ENCODE measurements around the gene IGFBP5. TPM values are rescaled to one million over a fixed set of nuclear protein-coding genes. Genes with fewer than 3 reads are reported as not detected.

IGFBP5 gene
- total RNA-seq, 1 donor from 2014 or later, result 61.9 TPM

- no peak for TF ChIP-seq CTCF (conservative IDR thresholded peaks at IDR 0.05; ENCODE audit: low read depth, low read length)
- H3K4me3 ChIP-seq (ENCODE audit: low read depth, low read length), result no peak overlapping the region
- no peak for DNase-seq (ENCODE audit: low read depth)
Observed at GRCh38 chr2:216646116-216646515, 49.2 kb downstream of the IGFBP5 start.

GRCh38 chr2:216645636-216645950 is 49.8 kb downstream of the IGFBP5 start:
- no peak for DNase-seq (ENCODE audit: low read depth)
- H3K4me3 ChIP-seq (ENCODE audit: low read depth, low read length), result no peak overlapping the region
- TF ChIP-seq CTCF (conservative IDR thresholded peaks at IDR 0.05; ENCODE audit: low read depth, low read length), result no peak

GRCh38 chr2:216644842-216645635 is 50.3 kb downstream of the IGFBP5 start:
- H3K4me3 ChIP-seq (ENCODE audit: low read depth, low read length), result no peak overlapping the region
- DNase-seq (ENCODE audit: low read depth), result no peak
- TF ChIP-seq CTCF (conservative IDR thresholded peaks at IDR 0.05; ENCODE audit: low read depth, low read length), result no peak

GRCh38 chr2:216643986-216644659 is 51.2 kb downstream of the IGFBP5 start:
- TF ChIP-seq CTCF (conservative IDR thresholded peaks at IDR 0.05; ENCODE audit: low read depth, low read length), result no peak
- DNase-seq (ENCODE audit: low read depth), result no peak

GRCh38 chr2:216637472-216637871 is 57.9 kb downstream of the IGFBP5 start:
- no peak for TF ChIP-seq CTCF (conservative IDR thresholded peaks at IDR 0.05; ENCODE audit: low read depth, low read length)
- DNase-seq (ENCODE audit: low read depth), result no peak
- no peak overlapping the region for H3K4me3 ChIP-seq (ENCODE audit: low read depth, low read length)

More at GRCh38 chr2:216643986-216644659, 51.2 kb downstream of the IGFBP5 start:
- no peak overlapping the region for H3K4me3 ChIP-seq (ENCODE audit: low read depth, low read length)

GRCh38 chr2:216636551-216637450 is 58.5 kb downstream of the IGFBP5 start:
- no peak overlapping the region for H3K4me3 ChIP-seq (ENCODE audit: low read depth, low read length)
- TF ChIP-seq CTCF (conservative IDR thresholded peaks at IDR 0.05; ENCODE audit: low read depth, low read length), result no peak
- no peak for DNase-seq (ENCODE audit: low read depth)
